ENCODE results near the gene RBBP8NL.
"Not testable (repeated sequence)": the region's sequence is repeated elsewhere in the genome, so short reads cannot be mapped to it uniquely, and the experiment has no call there.

Gene RBBP8NL

DNA sequence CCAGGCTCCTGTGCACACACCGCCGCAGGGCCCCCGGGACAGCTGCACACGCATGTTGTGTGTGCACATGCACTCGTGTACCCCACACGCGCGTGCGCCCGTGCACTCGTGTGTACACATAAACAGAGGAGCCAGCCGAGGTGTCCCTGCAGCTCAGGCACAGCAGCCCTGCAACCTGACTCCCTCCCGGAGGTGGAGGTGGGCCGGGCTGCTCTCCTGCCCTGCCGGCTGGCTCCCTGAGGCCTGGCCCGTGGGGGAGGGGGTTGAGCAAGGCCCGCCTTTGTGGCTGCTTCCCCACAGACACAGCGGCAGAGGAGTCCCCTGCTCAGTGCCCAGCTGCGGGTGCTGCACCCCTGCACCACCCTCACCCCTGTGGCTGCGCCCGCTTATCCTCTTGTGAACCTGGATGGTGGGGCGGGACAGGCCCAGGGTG, 624 bp downstream of the RBBP8NL start:
- H3K9ac ChIP-seq (ENCODE audit: low read length) = no peak overlapping the region
- no peaks in the 10 kb centered on the region for H3K79me2 ChIP-seq (ENCODE audit: insufficient read depth, low read length)
- no peak overlapping the region for H3K4me3 ChIP-seq (ENCODE audit: insufficient read depth, low read length, poor library complexity, severe bottlenecking)
- no peak overlapping the region for H3K27ac ChIP-seq (ENCODE audit: low read depth, low read length)
- H2AFZ ChIP-seq (ENCODE audit: low read depth, low read length, severe bottlenecking) = no peak overlapping the region
- TF ChIP-seq CTCF (IDR thresholded peaks at IDR 0.05; ENCODE audit: insufficient read depth, low read length, poor library complexity, severe bottlenecking) (no peak), EZH2phosphoT487 (conservative IDR thresholded peaks at IDR 0.05; ENCODE audit: low read length) (no peak)
- H3K9me2 ChIP-seq (replicated peaks; ENCODE audit: insufficient read depth, low read length) = no peaks in the 10 kb centered on the region
- no peaks in the 10 kb centered on the region for H3F3A ChIP-seq (ENCODE audit: insufficient read depth)
- no peaks in the 10 kb centered on the region for H3K9me3 ChIP-seq (ENCODE audit: insufficient read depth, low read length)
- H3K27me3 ChIP-seq (ENCODE audit: low read length) = no peaks in the 10 kb centered on the region
- H3K36me3 ChIP-seq (ENCODE audit: low read length) = no peaks in the 10 kb centered on the region
- H4K20me1 ChIP-seq (ENCODE audit: low read depth, low read length) = no peaks in the 10 kb centered on the region
- H3K4me2 ChIP-seq (ENCODE audit: low read depth, low read length, poor library complexity, severe bottlenecking) = no peak overlapping the region

DNA sequence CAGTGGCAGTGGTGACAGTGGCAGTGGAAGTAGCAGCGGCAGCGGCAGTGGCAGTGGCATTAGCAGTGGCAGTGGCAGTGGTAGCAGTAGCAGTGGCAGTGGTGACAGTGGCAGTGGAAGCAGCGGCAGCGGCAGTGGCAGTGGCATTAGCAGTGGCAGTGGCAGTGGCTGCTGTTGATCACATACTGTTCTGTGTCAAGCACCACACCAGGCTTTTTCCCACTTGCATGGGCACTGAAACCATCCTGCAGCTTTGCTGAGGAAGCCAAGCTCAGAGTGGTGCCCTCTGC, 1.3 kb downstream of the RBBP8NL start:
- H2AFZ ChIP-seq (ENCODE audit: low read depth, low read length, severe bottlenecking); H3F3A ChIP-seq (ENCODE audit: insufficient read depth); H3K4me2 ChIP-seq (ENCODE audit: low read depth, low read length, poor library complexity, severe bottlenecking); H3K9me2 ChIP-seq (replicated peaks; ENCODE audit: insufficient read depth, low read length); H3K4me3 ChIP-seq (ENCODE audit: insufficient read depth, low read length, poor library complexity, severe bottlenecking); H3K36me3 ChIP-seq (ENCODE audit: low read length); H3K9me3 ChIP-seq (ENCODE audit: insufficient read depth, low read length); H3K79me2 ChIP-seq (ENCODE audit: insufficient read depth, low read length); H4K20me1 ChIP-seq (ENCODE audit: low read depth, low read length); H3K9ac ChIP-seq (ENCODE audit: low read length); H3K27me3 ChIP-seq (ENCODE audit: low read length); H3K27ac ChIP-seq (ENCODE audit: low read depth, low read length): not testable (repeated sequence)

- H3K4me2 ChIP-seq (ENCODE audit: low read depth, low read length, poor library complexity, severe bottlenecking) = no peak overlapping the region
- no peak overlapping the region for H3K9ac ChIP-seq (ENCODE audit: low read length)
- H3K4me3 ChIP-seq (ENCODE audit: insufficient read depth, low read length, poor library complexity, severe bottlenecking) = no peak overlapping the region
- no peak for TF ChIP-seq CTCF (IDR thresholded peaks at IDR 0.05; ENCODE audit: insufficient read depth, low read length, poor library complexity, severe bottlenecking)
- TF ChIP-seq EZH2phosphoT487 (conservative IDR thresholded peaks at IDR 0.05; ENCODE audit: low read length) = no peak
- no peaks in the 10 kb centered on the region for H4K20me1 ChIP-seq (ENCODE audit: low read depth, low read length)
- H3K9me3 ChIP-seq (ENCODE audit: insufficient read depth, low read length) = no peaks in the 10 kb centered on the region
- no peak overlapping the region for H2AFZ ChIP-seq (ENCODE audit: low read depth, low read length, severe bottlenecking)
- H3K9me2 ChIP-seq (replicated peaks; ENCODE audit: insufficient read depth, low read length) = no peaks in the 10 kb centered on the region
- H3K79me2 ChIP-seq (ENCODE audit: insufficient read depth, low read length) = no peaks in the 10 kb centered on the region
- H3K27ac ChIP-seq (ENCODE audit: low read depth, low read length) = no peak overlapping the region
- H3F3A ChIP-seq (ENCODE audit: insufficient read depth) = no peaks in the 10 kb centered on the region
- no peaks in the 10 kb centered on the region for H3K36me3 ChIP-seq (ENCODE audit: low read length)
- H3K27me3 ChIP-seq (ENCODE audit: low read length) = no peaks in the 10 kb centered on the region
Observed at GRCh38 chr20:62425281-62426058, 1.9 kb downstream of the RBBP8NL start.

DNA sequence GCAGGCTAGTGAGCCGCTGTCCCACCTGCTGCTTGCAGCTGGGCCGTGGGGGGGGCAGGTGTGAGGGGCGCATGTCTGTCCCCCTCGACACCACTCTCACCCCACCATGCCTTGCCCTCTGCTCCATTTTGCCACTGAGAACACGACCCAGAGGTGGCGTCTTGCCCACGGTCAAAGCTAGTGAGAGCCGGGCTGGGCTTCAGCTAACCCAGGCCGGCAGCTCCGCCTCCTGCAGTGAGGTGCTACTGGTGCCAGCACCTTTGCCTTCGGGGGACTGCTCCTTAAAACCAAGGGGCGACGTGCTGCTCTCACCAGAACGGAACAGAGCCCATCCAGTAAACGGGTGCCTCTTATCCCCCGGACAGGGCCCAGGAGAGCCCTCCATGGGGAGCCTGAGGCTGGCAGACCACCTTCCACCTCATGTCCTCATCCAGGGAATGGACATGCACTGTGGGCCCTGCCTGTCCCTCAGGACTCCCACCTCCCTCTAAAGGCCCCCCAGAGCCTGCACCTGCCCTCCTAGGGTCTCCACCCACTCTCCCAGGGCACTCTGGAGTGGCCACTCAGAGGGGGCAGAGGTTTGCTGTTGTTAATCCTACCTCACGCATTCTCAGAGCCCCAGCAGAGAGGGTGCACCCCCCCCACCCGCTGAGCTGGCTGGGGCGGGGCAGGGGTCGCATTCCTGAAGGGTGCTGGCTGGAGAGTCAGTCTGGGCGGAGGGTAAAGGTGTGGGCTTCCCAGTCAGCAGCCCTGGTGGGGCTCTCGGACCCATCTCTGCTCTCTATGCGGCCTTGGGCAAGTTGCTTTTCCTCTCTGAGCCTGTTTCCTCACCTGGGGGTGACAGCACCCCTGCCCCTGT, 2.9 kb downstream of the RBBP8NL start:
- Histone ChIP-seq H3K9me2 (replicated peaks; ENCODE audit: insufficient read depth, low read length) (no peaks in the 10 kb centered on the region), H3F3A (ENCODE audit: insufficient read depth) (no peaks in the 10 kb centered on the region), H3K27me3 (ENCODE audit: low read length) (no peaks in the 10 kb centered on the region), H3K4me2 (ENCODE audit: low read depth, low read length, poor library complexity, severe bottlenecking) (no peak overlapping the region), H3K9me3 (ENCODE audit: insufficient read depth, low read length) (no peaks in the 10 kb centered on the region), H3K4me3 (ENCODE audit: insufficient read depth, low read length, poor library complexity, severe bottlenecking) (no peak overlapping the region), H3K36me3 (ENCODE audit: low read length) (no peaks in the 10 kb centered on the region), H3K9ac (ENCODE audit: low read length) (no peak overlapping the region), H4K20me1 (ENCODE audit: low read depth, low read length) (no peaks in the 10 kb centered on the region), H3K27ac (ENCODE audit: low read depth, low read length) (no peak overlapping the region), H3K79me2 (ENCODE audit: insufficient read depth, low read length) (no peaks in the 10 kb centered on the region), H2AFZ (ENCODE audit: low read depth, low read length, severe bottlenecking) (no peak overlapping the region)
- TF ChIP-seq CTCF (IDR thresholded peaks at IDR 0.05; ENCODE audit: insufficient read depth, low read length, poor library complexity, severe bottlenecking) = no peak
- no peak for TF ChIP-seq EZH2phosphoT487 (conservative IDR thresholded peaks at IDR 0.05; ENCODE audit: low read length)
